Neural cell (in vitro differentiated cells): ENCODE measurements around the gene PDE1C. TPM values are rescaled to one million over a fixed set of nuclear protein-coding genes. Genes with fewer than 3 reads are reported as not detected.

ENCODE experiments used
- H2AFZ ChIP-seq: fragments of 200-600, 300-800 bp; sonication (generic), shearing (Covaris generic); 2 replicates; pipeline ENCODE4 v1.6.0; 2014; ENCODE audit warnings: low read depth, mild to moderate bottlenecking, antibody characterized with exemption, low read length, moderate library complexity
- H3F3A ChIP-seq: fragments of 200-600 bp; shearing (Covaris generic); 2 replicates; pipeline ENCODE4 v1.6.1; 2016; ENCODE audit warnings: mild to moderate bottlenecking, moderate library complexity, mixed read lengths, antibody characterized with exemption, low read length; ENCODE audit not compliant: insufficient read depth, poor library complexity, severe bottlenecking
- H3K27ac ChIP-seq: fragments of 200-600, 300-800 bp; sonication (generic), shearing (Covaris generic); 2 replicates; pipeline ENCODE4 v1.5.1; 2014; ENCODE audit warnings: mild to moderate bottlenecking, low read length, moderate library complexity
- H3K27me3 ChIP-seq: fragments of 300-800, 200-600 bp; sonication (generic), shearing (Covaris generic); 2 replicates; pipeline ENCODE4 v1.6.0; 2014; ENCODE audit warnings: mild to moderate bottlenecking, low read depth, low read length, moderate library complexity; ENCODE audit not compliant: insufficient read depth
- H3K36me3 ChIP-seq: fragments of 300-800, 200-600 bp; sonication (generic), shearing (Covaris generic); 2 replicates; pipeline ENCODE4 v1.5.1; 2014; ENCODE audit warnings: mild to moderate bottlenecking, antibody characterized with exemption, low read length, moderate library complexity; ENCODE audit not compliant: insufficient read depth
- H3K4me2 ChIP-seq: fragments of 300-800, 200-600 bp; sonication (generic), shearing (Covaris generic); 2 replicates; pipeline ENCODE4 v1.6.0; 2014; ENCODE audit warnings: mild to moderate bottlenecking, low read length
- H3K4me3 ChIP-seq: fragments of 300-800, 200-600 bp; sonication (generic), shearing (Covaris generic); 2 replicates; pipeline ENCODE4 v1.5.1; 2014; ENCODE audit warnings: mild to moderate bottlenecking, low read length, moderate library complexity
- H3K79me2 ChIP-seq: fragments of 200-600 bp; shearing (Covaris generic); replicated peaks from 2 replicates; pipeline ENCODE4 v1.6.0; 2014; ENCODE audit warnings: mild to moderate bottlenecking, low read length, moderate library complexity; ENCODE audit not compliant: insufficient read depth
- H3K9ac ChIP-seq: fragments of 300-800, 200-600 bp; sonication (generic), shearing (Covaris generic); 2 replicates; pipeline ENCODE4 v1.6.1; 2016; ENCODE audit warnings: mild to moderate bottlenecking, low read length, mixed read lengths
- H3K9me2 ChIP-seq: fragments of 200-600 bp; shearing (Covaris generic); 2 replicates; pipeline ENCODE4 v1.6.1; 2016; ENCODE audit warnings: mild to moderate bottlenecking, low read length, mixed read lengths; ENCODE audit not compliant: insufficient read depth
- H3K9me3 ChIP-seq: fragments of 200-600, 300-800 bp; sonication (generic), shearing (Covaris generic); 2 replicates; pipeline ENCODE4 v1.6.1; 2016; ENCODE audit warnings: mild to moderate bottlenecking, mixed run types, low read length, moderate library complexity, mixed read lengths
- H4K20me1 ChIP-seq: fragments of 200-600 bp; shearing (Covaris generic); 2 replicates; pipeline ENCODE4 v1.6.1; 2016; ENCODE audit warnings: mild to moderate bottlenecking, mixed run types; ENCODE audit not compliant: insufficient read depth
- CTCF ChIP-seq: fragments of 450-650 bp; IDR thresholded peaks from 2 replicates; pipeline ENCODE4 v1.5.1; 2014; ENCODE audit warnings: antibody characterized with exemption, mild to moderate bottlenecking, moderate library complexity; ENCODE audit not compliant: poor library complexity, severe bottlenecking
- EP300 ChIP-seq: fragments of 450-650 bp; conservative IDR thresholded peaks from 2 replicates; pipeline ENCODE4 v1.6.1; 2014; ENCODE audit warnings: antibody characterized with exemption, mild to moderate bottlenecking, moderate library complexity; ENCODE audit not compliant: poor library complexity, severe bottlenecking
- EZH2 ChIP-seq: fragments of 200-600, 300-800 bp; shearing (Covaris generic), sonication (generic); IDR thresholded peaks from 2 replicates; pipeline ENCODE4 v1.6.1; 2014; ENCODE audit warnings: antibody characterized with exemption, low read length, borderline replicate concordance, mild to moderate bottlenecking; ENCODE audit not compliant: insufficient read depth, poor library complexity, severe bottlenecking
- MXI1 ChIP-seq: fragments of 450-650 bp; conservative IDR thresholded peaks from 2 replicates; pipeline ENCODE4 v1.6.1; 2014; ENCODE audit warnings: antibody characterized with exemption, mild to moderate bottlenecking; ENCODE audit not compliant: poor library complexity, severe bottlenecking
- POLR2AphosphoS5 ChIP-seq: IDR thresholded peaks from 2 replicates; pipeline ENCODE4 v1.6.1; 2012
- RAD21 ChIP-seq: fragments of 450-650 bp; conservative IDR thresholded peaks from 2 replicates; pipeline ENCODE4 v1.6.1; 2014; ENCODE audit warnings: antibody characterized with exemption, mild to moderate bottlenecking, moderate library complexity
- REST ChIP-seq: IDR thresholded peaks from 2 replicates; pipeline ENCODE4 v1.6.1; 2012; ENCODE audit warnings: borderline replicate concordance
- SMC3 ChIP-seq: fragments of 450-650 bp; conservative IDR thresholded peaks from 2 replicates; pipeline ENCODE4 v1.6.1; 2014; ENCODE audit warnings: antibody characterized with exemption, mild to moderate bottlenecking, moderate library complexity; ENCODE audit not compliant: poor library complexity
- TAF1 ChIP-seq: IDR thresholded peaks from 2 replicates; pipeline ENCODE4 v1.6.1; 2012; ENCODE audit warnings: low read depth
- polyA plus RNA-seq: library from polyadenylated mRNA; depleted of rRNA; stranded (reverse); fragments of >200 nt; gene quantifications from 2 replicates; pipeline ENCODE4 v1.2.3, GENCODE V29; 2014

PDE1C gene
- polyA plus RNA-seq, 1 donor from 2014 or later: 6.6 TPM

- Histone ChIP-seq H3K9ac (no peak overlapping the region), H4K20me1 (no peaks in the 10 kb centered on the region), H3K9me3 (no peaks in the 10 kb centered on the region), H3K36me3 (no peaks in the 10 kb centered on the region), H3F3A (no peaks in the 10 kb centered on the region), H3K4me2 (no peak overlapping the region), H3K27ac (no peak overlapping the region), H3K79me2 (no peaks in the 10 kb centered on the region), H3K4me3 (no peak overlapping the region), H2AFZ (no peak overlapping the region), H3K27me3 (no peaks in the 10 kb centered on the region), H3K9me2 (no peaks in the 10 kb centered on the region)
- no peak for TF ChIP-seq EZH2
- no peak for TF ChIP-seq MXI1
- no peak for TF ChIP-seq SMC3
- no peak for TF ChIP-seq EP300
- no peak for TF ChIP-seq REST
- no peak for TF ChIP-seq TAF1
- no peak for TF ChIP-seq RAD21
These were observed 18.3 kb upstream of the PDE1C start for GRCh38 chr7:32088451-32088881.

- H3K79me2 ChIP-seq: no peaks in the 10 kb centered on the region
- no peak overlapping the region for H3K4me3 ChIP-seq
- H3K4me2 ChIP-seq: no peak overlapping the region
- no peaks in the 10 kb centered on the region for H3K27me3 ChIP-seq
- TF ChIP-seq SMC3: no peak
- no peak for TF ChIP-seq MXI1
- no peak for TF ChIP-seq EZH2
- TF ChIP-seq CTCF: no peak
- TF ChIP-seq TAF1: no peak
- TF ChIP-seq EP300: no peak
- TF ChIP-seq RAD21: no peak
- no peak overlapping the region for H2AFZ ChIP-seq
- no peaks in the 10 kb centered on the region for H3F3A ChIP-seq
- H3K9me2 ChIP-seq: no peaks in the 10 kb centered on the region
- H3K36me3 ChIP-seq: no peaks in the 10 kb centered on the region
- no peaks in the 10 kb centered on the region for H3K9me3 ChIP-seq
- no peak overlapping the region for H3K27ac ChIP-seq
- no peak overlapping the region for H3K9ac ChIP-seq
- no peaks in the 10 kb centered on the region for H4K20me1 ChIP-seq
These were observed 9.3 kb upstream of the PDE1C start for GRCh38 chr7:32079510-32079909.

GRCh38 chr7:32078824-32079223 lies 8.6 kb upstream of the PDE1C start:
- Histone ChIP-seq H3K27ac (no peak overlapping the region), H3K4me2 (no peak overlapping the region), H3K27me3 (no peaks in the 10 kb centered on the region), H3K4me3 (no peak overlapping the region), H3K79me2 (no peaks in the 10 kb centered on the region), H3K9me2 (no peaks in the 10 kb centered on the region), H3K9ac (no peak overlapping the region), H3K36me3 (no peaks in the 10 kb centered on the region), H3F3A (no peaks in the 10 kb centered on the region), H3K9me3 (no peaks in the 10 kb centered on the region), H2AFZ (no peak overlapping the region), H4K20me1 (no peaks in the 10 kb centered on the region)
- TF ChIP-seq REST (no peak), CTCF (no peak), POLR2AphosphoS5 (no peak), MXI1 (no peak), SMC3 (no peak), TAF1 (no peak), EZH2 (no peak), EP300 (no peak), RAD21 (no peak)
